ENCODE measurements around the gene PSME3IP1. TPM values are rescaled to one million over a fixed set of nuclear protein-coding genes. Genes with fewer than 3 reads are reported as not detected.

Gene PSME3IP1
- total and polyA plus RNA-seq, 9 of the 15 experiments (the other 6 are each of a cell fraction or from before 2014, with no cell fraction given) = 63.8 to 187 (median 142) TPM

- WGBS (ENCODE audit: insufficient coverage, low coverage, missing lambda C conversion rate) = 36% methylated on average over 10 of the region's 10 CpGs
- Histone ChIP-seq H3K79me2 (ENCODE audit: control insufficient read depth, insufficient read depth, low read length) (no peaks in the 10 kb centered on the region), H3K9me3 (replicated peaks; ENCODE audit: control insufficient read depth, insufficient read depth, low read depth, low read length) (no peaks in the 10 kb centered on the region), H3K9ac (ENCODE audit: insufficient read depth in 1 of 2, low read depth in 2 of 2, low read length in 2 of 2) (peak overlapping the region in 1 of 2 experiments; percentile 14; a peak in 1 of 4 replicates), H3K36me3 (ENCODE audit: control insufficient read depth, insufficient read depth, low read length) (no peaks in the 10 kb centered on the region), H3K27ac (ENCODE audit: extremely low read depth, low read depth, low read length) (no peak overlapping the region), H2AFZ (ENCODE audit: low read depth, low read length) (no peak overlapping the region), H3K4me2 (ENCODE audit: insufficient read depth, low read length) (no peak overlapping the region), H3K4me3 (no peak overlapping the region), H3K4me1 (replicated peaks in 1 of 2; ENCODE audit: control insufficient read depth in 2 of 2, insufficient read depth in 2 of 2, low read length in 2 of 2) (peaks cover 0 to 5% of the 10 kb centered on the region in 2 experiments; a peak in 3 of 5 replicates), H3K9me1 (ENCODE audit: control insufficient read depth, insufficient read depth, low read length) (no peaks in the 10 kb centered on the region), H3K27me3 (ENCODE audit: control insufficient read depth in 2 of 2, insufficient read depth in 2 of 2, low read length in 2 of 2) (no peaks in the 10 kb centered on the region), H4K20me1 (replicated peaks; ENCODE audit: control insufficient read depth, insufficient read depth, low read length) (0 out of 2 replicates have a peak, but pooled peaks cover 3% of the 10 kb centered on the region)
- FAIRE-seq (no peak), ATAC-seq (peak; percentile 37), DNase-seq (ENCODE audit: extremely low read depth in 1 of 4, low spot score in 3 of 4) (no peak)
- BruUV-seq (replicated peaks) = no TSS peak
- intact Hi-C loops (cut with micrococcal nuclease) (no loop called here), in situ Hi-C loops (cut with MboI) (no loop called here)
- ChIA-PET CTCF (ENCODE audit: low intra/inter-chr PET ratio) (no interaction called here), POLR2A (interaction anchor here (0.6 to 1.0 kb wide), 2 partner anchors 10 to 27 kb away, joined by 3 read pairs; no protein-coding TSS in a partner anchor)
- TF ChIP-seq JUND (IDR thresholded peaks at IDR 0.05; ENCODE audit: borderline replicate concordance, low read depth, low read length) (no peak), JUND (tag; IDR thresholded peaks at IDR 0.05; ENCODE audit: borderline replicate concordance, low read depth, low read length) (no peak), PCBP1 (IDR thresholded peaks at IDR 0.05; ENCODE audit: low read depth, low read length, poor library complexity, severe bottlenecking) (no peak), IFI16 (CRISPR knock-in tag; IDR thresholded peaks at IDR 0.05) (no peak), HNRNPLL (IDR thresholded peaks at IDR 0.05; ENCODE audit: low read depth, low read length, poor library complexity, severe bottlenecking) (no peak), CBFB (CRISPR knock-in tag; IDR thresholded peaks at IDR 0.05) (no peak), NR4A1 (CRISPR knock-in tag; IDR thresholded peaks at IDR 0.05) (no peak), NR4A1 (tag; IDR thresholded peaks at IDR 0.05) (no peak), ZNF449 (CRISPR knock-in tag; IDR thresholded peaks at IDR 0.05) (no peak), RNF219 (CRISPR knock-in tag; IDR thresholded peaks at IDR 0.05) (no peak), SAFB (IDR thresholded peaks at IDR 0.05; ENCODE audit: borderline replicate concordance, low read depth, low read length) (no peak)
- TF ChIP-seq, protein P1, sequence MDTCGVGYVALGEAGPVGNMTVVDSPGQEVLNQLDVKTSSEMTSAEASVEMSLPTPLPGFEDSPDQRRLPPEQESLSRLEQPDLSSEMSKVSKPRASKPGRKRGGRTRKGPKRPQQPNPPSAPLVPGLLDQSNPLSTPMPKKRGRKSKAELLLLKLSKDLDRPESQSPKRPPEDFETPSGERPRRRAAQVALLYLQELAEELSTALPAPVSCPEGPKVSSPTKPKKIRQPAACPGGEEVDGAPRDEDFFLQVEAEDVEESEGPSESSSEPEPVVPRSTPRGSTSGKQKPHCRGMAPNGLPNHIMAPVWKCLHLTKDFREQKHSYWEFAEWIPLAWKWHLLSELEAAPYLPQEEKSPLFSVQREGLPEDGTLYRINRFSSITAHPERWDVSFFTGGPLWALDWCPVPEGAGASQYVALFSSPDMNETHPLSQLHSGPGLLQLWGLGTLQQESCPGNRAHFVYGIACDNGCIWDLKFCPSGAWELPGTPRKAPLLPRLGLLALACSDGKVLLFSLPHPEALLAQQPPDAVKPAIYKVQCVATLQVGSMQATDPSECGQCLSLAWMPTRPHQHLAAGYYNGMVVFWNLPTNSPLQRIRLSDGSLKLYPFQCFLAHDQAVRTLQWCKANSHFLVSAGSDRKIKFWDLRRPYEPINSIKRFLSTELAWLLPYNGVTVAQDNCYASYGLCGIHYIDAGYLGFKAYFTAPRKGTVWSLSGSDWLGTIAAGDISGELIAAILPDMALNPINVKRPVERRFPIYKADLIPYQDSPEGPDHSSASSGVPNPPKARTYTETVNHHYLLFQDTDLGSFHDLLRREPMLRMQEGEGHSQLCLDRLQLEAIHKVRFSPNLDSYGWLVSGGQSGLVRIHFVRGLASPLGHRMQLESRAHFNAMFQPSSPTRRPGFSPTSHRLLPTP (IDR thresholded peaks at IDR 0.05; ENCODE audit: borderline replicate concordance, extremely low read depth, insufficient read length) = no peak
- TF ChIP-seq, protein P2, sequence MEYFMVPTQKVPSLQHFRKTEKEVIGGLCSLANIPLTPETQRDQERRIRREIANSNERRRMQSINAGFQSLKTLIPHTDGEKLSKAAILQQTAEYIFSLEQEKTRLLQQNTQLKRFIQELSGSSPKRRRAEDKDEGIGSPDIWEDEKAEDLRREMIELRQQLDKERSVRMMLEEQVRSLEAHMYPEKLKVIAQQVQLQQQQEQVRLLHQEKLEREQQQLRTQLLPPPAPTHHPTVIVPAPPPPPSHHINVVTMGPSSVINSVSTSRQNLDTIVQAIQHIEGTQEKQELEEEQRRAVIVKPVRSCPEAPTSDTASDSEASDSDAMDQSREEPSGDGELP (CRISPR knock-in tag; IDR thresholded peaks at IDR 0.05; ENCODE audit: borderline replicate concordance) = no peak
Measured at GRCh38 chr16:57133886-57134285, 52.0 kb downstream of the PSME3IP1 start.

Data from K562 (cell line).